Measurements from ENCODE around the gene ELAPOR2.
A peak's percentile ranks its signal among the peaks of the same experiment; 100 is the strongest.
"Not testable (repeated sequence)": the region's sequence is repeated elsewhere in the genome, so short reads cannot be mapped to it uniquely, and the experiment has no call there.

The ELAPOR2 gene

GRCh38 chr7:87059525-87060287, at the start of gene ELAPOR2:
ELAPOR2 (minus strand) TSS chr7:87059654; CDS start chr7:87059513, 141 bp downstream.
- DNase-seq: peak; percentile 93 to 96

GRCh38 chr7:87107949-87108776, 48.7 kb upstream of the ELAPOR2 start:
- no peak for DNase-seq

GRCh38 chr7:87106974-87107612, 47.6 kb upstream of the ELAPOR2 start:
- no peak for DNase-seq

GRCh38 chr7:87105401-87105800, 45.9 kb upstream of the ELAPOR2 start:
- DNase-seq: no peak

DNA sequence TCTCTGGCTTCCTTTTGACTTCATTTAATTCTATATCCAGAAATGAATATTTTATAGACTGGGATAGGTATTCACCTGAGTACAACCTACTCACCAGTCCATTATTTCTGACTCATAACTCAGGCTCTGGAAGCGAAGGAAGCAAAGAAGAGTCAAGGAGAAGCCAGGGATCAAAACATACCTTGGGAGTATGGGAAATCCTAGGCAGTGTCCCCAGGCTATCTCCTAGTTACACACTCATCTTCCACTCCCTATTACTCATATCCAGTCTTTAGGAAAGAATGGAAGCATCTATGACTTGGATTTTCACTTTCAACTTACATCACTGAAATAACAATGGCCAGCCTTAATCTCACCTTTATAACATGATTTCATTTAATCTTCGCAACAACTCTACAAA, 40.9 kb upstream of the ELAPOR2 start:
- no peak for DNase-seq

DNA sequence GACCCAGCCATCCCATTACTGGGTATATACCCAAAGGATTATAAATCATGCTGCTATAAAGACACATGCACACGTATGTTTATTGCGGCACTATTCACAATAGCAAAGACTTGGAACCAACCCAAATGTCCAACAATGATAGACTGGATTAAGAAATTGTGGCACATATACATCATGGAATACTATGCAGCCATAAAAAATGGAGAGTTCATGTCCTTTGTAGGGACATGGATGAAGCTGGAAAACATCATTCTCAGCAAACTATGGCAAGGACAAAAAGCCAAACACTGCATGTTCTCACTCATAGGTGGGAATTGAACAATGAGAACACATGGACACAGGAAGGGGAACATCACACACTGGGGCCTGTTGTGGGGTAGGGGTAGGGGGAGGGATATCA, 37.9 kb upstream of the ELAPOR2 start:
- not testable (repeated sequence) for DNase-seq

DNA sequence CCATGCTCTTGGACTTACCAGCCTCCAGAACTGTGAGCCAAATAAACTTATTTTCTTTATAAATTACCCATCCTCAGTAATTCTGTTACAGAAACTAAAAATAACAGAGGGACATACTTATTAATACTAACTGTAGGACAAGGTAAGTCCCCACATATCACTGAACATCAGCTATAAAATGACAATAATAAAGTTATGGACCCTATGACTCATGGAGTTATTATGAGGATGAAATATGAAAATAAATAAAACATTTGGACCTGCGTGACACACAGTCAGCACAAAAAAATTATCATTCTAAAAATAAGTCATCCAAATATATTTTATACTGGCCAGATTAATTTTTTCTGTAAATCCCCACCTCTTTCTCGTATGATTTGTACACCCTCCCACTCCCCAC, 34.9 kb upstream of the ELAPOR2 start:
- DNase-seq: no peak

- DNase-seq: no peak
Measured at GRCh38 chr7:87092568-87093091, 33.2 kb upstream of the ELAPOR2 start.

- no peak for DNase-seq
Measured at GRCh38 chr7:87091487-87092066, 32.1 kb upstream of the ELAPOR2 start.

DNA sequence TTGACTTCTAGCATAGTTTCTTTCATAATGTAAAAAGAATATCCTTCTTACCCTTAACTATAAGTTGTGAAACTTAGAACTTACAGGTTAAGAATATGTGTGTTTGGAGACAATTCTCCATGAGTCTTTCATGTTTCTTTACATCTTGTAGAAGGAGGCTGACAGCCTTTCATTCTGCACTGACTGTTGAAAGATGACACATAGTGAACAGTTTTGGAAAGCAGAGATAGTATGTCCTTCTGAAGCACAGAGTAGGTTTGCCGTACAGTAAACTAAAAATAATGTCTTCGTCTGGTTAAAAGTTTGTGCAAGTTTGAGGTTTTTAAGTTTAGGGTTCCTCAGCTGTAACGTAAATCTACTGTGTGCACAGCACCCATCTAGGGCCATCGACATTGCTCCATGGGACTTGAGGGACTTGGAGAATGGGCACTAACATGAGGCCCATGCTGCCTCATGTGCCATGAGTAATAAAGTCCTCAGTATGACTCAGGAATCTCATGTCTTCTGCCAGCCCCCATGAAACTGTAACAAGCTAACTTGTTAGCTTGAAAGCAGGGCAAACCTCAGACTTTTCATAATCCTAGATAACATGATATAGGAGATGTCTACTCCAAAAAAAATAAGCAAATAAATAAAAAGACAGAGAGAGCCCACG, 24.5 kb upstream of the ELAPOR2 start:
- no peak for DNase-seq

GRCh38 chr7:87082675-87083074, 23.2 kb upstream of the ELAPOR2 start:
- no peak for DNase-seq

DNA sequence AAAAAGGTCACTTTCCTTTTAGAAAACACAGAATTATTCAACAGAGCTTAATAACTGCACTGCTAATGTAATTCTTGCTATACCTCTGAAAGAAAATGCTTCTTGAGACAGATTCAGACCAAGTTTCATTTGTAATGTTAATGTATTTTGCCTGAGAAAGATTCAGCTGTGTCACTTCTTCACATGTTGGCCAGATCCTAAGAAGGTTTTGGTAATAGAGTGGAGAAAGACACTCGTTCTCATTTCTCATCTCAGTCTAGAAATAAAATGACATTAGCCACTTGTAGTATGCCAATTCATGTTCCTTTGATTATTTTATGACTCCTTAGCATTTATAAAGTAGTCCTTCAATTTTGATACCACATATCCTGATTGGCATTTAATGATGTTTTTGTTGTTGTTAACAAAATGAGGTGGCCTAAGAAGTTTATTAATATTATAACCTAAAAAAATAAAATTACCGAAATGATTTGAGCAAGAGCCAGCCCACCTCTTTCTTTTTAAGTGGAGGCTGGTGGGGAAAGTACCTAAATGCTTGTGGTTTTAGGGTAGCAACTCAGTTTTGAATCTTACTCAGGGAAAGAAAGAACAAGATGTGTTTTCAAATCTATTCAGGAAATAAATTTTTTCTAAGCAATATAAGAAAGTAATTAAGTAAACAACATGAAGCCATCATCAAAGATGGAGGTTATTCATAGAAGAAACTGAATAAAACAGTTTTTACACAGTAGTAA, 16.4 kb upstream of the ELAPOR2 start:
- no peak for DNase-seq

GRCh38 chr7:87067788-87068187, 8.3 kb upstream of the ELAPOR2 start:
- no peak for DNase-seq

- DNase-seq: no peak
Measured at GRCh38 chr7:87060288-87060537, 759 bp upstream of the ELAPOR2 start.

GRCh38 chr7:87058744-87059524, 520 bp downstream of the ELAPOR2 start:
- DNase-seq: peak; percentile 47 to 72

- DNase-seq: no peak
Measured at GRCh38 chr7:87057210-87057609, 2.2 kb downstream of the ELAPOR2 start.

GRCh38 chr7:87056346-87056745, 3.1 kb downstream of the ELAPOR2 start:
- no peak for DNase-seq

DNA sequence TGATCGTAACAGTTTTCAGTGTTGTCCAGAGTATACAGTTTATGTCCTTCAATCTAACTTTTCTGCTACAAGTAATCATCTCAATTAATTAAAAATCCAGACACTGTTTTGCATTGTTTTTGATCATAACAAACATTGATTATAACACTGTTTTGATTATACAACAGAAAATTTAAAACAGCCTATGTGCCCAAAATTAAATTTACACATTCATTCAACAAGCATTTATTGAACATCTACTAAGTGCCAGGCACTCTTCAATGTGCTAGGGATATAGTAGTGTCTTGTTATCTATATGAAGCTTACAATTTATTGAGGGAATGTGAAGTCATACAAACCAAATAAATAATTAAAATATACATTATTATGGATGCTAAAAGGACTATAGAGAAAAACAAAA, 10.6 kb downstream of the ELAPOR2 start:
- no peak for DNase-seq

GRCh38 chr7:87046456-87046855, 13.0 kb downstream of the ELAPOR2 start:
- DNase-seq: no peak

DNA sequence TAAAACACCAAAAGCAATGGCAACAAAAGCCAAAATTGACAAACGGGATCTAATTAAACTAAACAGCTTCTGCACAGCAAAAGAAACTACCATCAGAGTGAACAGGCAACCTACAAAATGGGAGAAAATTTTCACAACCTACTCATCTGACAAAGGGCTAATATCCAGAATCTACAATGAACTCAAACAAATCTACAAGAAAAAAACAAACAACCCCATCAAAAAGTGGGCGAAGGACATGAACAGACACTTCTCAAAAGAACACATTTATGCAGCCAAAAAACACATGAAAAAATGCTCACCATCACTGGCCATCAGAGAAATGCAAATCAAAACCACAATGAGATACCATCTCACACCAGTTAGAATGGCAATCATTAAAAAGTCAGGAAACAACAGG, 14.7 kb downstream of the ELAPOR2 start:
- DNase-seq: not testable (repeated sequence)

DNA sequence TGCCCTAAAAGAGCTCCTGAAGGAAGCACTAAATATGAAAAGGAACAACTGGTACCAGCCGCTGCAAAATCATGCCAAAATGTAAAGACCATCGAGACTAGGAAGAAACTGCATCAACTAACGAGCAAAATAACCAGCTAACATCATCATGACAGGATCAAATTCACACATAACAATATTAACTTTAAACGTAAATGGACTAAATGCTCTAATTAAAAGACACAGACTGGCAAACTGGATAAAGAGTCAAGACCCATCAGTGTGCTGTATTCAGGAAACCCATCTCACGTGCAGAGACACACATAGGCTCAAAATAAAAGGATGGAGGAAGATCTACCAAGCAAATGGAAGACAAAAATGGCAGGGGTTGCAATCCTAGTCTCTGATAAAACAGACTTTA, 17.9 kb downstream of the ELAPOR2 start:
- not testable (repeated sequence) for DNase-seq
